ENCODE measurements around the gene SSBP2.

SSBP2 gene

GRCh38 chr5:81371354-81371876 is 379.5 kb downstream of the SSBP2 start:
- DNase-seq, result no peak

DNA sequence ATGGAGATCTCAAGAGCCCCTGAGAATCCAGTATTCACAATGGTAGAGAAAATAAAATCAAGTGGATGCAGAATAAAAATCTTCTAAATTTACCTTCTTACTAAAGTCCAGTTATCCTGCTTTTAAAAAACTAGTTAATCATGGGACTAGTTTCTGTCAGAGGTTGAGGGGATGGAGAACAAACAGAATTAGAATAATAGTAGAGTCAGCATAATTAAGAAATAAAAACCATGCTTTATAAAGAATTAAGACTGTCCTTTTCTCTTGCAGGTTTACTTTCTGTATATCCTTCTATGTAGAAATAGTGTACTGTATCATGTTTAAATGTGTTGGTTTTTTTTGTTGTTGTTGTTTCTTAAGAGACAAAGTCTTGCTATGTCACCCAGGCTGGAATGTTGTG is 380.0 kb downstream of the SSBP2 start:
- DNase-seq, result no peak

DNA sequence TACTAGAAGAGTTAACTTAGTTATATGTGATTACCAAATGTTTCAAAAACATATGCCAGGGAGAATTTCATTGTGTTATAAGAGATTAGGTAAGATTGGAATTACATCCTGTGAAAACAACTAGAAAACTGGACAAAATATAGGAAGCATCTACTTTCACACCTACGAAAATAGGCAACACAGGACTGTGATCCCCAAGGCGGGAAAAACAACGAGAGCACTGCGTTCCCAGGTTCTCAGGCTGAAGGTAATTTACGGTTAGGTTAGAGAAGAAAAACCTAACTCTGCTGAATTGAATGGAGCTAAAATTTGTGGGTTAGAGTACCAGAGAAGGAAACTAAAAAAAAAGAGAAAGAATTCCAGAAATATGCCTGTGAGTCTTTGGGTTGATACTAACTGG is 385.4 kb downstream of the SSBP2 start:
- DNase-seq, result no peak

DNA sequence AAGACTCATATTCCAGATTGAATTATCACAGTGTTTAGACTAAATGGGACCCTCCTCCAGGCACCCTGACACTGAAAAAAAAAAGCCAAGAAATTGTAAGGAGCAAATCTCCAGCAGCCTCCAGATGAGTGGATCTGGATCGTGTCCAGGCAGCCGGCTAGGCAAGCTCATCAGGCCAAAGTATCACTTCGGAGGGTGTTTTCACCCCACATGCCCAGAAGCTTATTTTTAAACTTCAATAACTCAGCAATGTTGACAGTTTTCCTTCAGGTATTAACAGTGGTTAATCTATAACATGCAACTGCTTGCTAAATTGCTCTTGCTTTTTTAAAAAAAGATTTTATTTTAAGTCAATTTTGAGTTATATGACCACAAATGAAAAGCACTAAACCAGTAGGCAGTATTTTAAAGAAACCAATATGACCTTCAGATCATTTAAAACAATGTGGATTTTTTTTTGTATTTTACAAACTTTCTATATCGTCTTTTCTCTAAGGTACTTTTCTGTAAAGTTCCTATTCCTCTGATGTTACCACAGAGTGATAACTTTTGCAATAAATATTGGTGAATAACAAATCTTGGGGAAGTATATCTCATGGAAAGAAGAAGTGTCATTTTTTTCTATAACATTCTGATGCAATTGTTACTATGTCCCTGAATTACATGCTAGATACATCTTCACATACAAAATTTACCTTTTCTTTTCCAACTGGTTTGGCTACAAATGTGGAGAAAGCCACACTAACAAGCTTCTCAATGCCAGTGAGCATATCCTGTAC is 387.6 kb downstream of the SSBP2 start:
- DNase-seq, result peak; percentile 9 to 78 (median 75)
